PC-9 (cell line): ENCODE results near the gene CHST7. TPM values are rescaled to one million over a fixed set of nuclear protein-coding genes. Genes with fewer than 3 reads are reported as not detected.

Experiments
- BruUV-seq: library from RNA; stranded (reverse); fragments of 400-500 nt; replicated peaks from 2 replicates; lab custom pipeline; 2021; lab: Mats Ljungman, UMichigan
- CTCF ChIA-PET: fragments of 300-600 bp; sonication (Branson Sonifier 250); formaldehyde crosslinking; loops from one replicate; lab custom pipeline; 2022; ENCODE audit warnings: antibody characterized with exemption; lab: Charles Lee
- POLR2A ChIA-PET: fragments of 300-600 bp; sonication (Branson Sonifier 250); formaldehyde crosslinking; loops from one replicate; lab custom pipeline; 2022; ENCODE audit warnings: antibody characterized with exemption; ENCODE audit not compliant: unreplicated experiment; lab: Charles Lee
- DNase-seq, 2 experiments: peaks; one replicate each; pipeline versions ENCODE4 v3.0.0 to v3.0.0-alpha.2; 2015 to 2022; ENCODE audit warnings: mixed read lengths in 1 of 2
- H2AFZ ChIP-seq: fragments of 200-600 bp; sonication (generic); 2 replicates; pipeline ENCODE4 v1.8.1; 2017; ENCODE audit warnings: antibody characterized with exemption
- H3F3A ChIP-seq: fragments of 200-600 bp; sonication (generic); 2 replicates; pipeline ENCODE4 v1.8.1; 2017; ENCODE audit warnings: antibody characterized with exemption, mild to moderate bottlenecking, low read depth; ENCODE audit not compliant: insufficient read depth
- H3K27ac ChIP-seq: fragments of 200-600 bp; sonication (generic); 2 replicates; pipeline ENCODE4 v1.6.1; 2016; ENCODE audit warnings: mixed run types
- H3K27me3 ChIP-seq: fragments of 200-600 bp; sonication (generic); 2 replicates; pipeline ENCODE4 v1.6.1; 2016; ENCODE audit warnings: low read depth, mixed run types; ENCODE audit not compliant: insufficient read depth
- H3K36me3 ChIP-seq: fragments of 200-600 bp; sonication (generic); 2 replicates; pipeline ENCODE4 v1.6.1; 2016; ENCODE audit warnings: low read depth, mixed run types
- H3K4me1 ChIP-seq: fragments of 200-600 bp; sonication (generic); replicated peaks from 2 replicates; pipeline ENCODE4 v1.6.1; 2016; ENCODE audit warnings: mixed run types; ENCODE audit not compliant: insufficient read depth
- H3K4me2 ChIP-seq: fragments of 200-600 bp; sonication (generic); 2 replicates; pipeline ENCODE4 v1.6.1; 2017; ENCODE audit warnings: mixed run types
- H3K4me3 ChIP-seq: fragments of 200-600 bp; sonication (generic); 2 replicates; pipeline ENCODE4 v1.6.1; 2016; ENCODE audit warnings: mixed run types
- H3K79me2 ChIP-seq: fragments of 200-600 bp; sonication (generic); 2 replicates; pipeline ENCODE4 v1.6.1; 2017; ENCODE audit warnings: low read depth, mixed run types
- H3K9me2 ChIP-seq: fragments of 200-600 bp; sonication (generic); 2 replicates; pipeline ENCODE4 v1.8.1; 2017; ENCODE audit warnings: mild to moderate bottlenecking; ENCODE audit not compliant: insufficient read depth
- H3K9me3 ChIP-seq: fragments of 200-600 bp; sonication (generic); 2 replicates; pipeline ENCODE4 v1.8.1; 2016; ENCODE audit warnings: low read depth; ENCODE audit not compliant: insufficient read depth
- H4K20me1 ChIP-seq: fragments of 200-600 bp; sonication (generic); 2 replicates; pipeline ENCODE4 v1.8.1; 2017; ENCODE audit not compliant: insufficient read depth
- EZH2 ChIP-seq: fragments of 200-600 bp; sonication (generic); IDR thresholded peaks from 2 replicates; pipeline ENCODE4 v1.8.0; 2017; ENCODE audit warnings: antibody characterized with exemption, low read depth
- intact Hi-C: fragments of 100-400 bp; cut with micrococcal nuclease; formaldehyde crosslinking; loops from one replicate; pipeline ENCODE4 v1.10.0; 2022; ENCODE audit not compliant: unreplicated experiment
- total RNA-seq: library from RNA; stranded (reverse); gene quantifications from 2 replicates; pipeline ENCODE4 v1.2.3, GENCODE V29; 2021
- TF ChIP-seq, protein P1 (sequence below): fragments of 200-600 bp; sonication (generic); conservative IDR thresholded peaks from 2 replicates; pipeline ENCODE4 v1.6.1; 2017; ENCODE audit warnings: mixed run types, antibody characterized with exemption, mild to moderate bottlenecking, moderate library complexity

CHST7 gene
- total RNA-seq, 1 experiment from 2014 or later: 0.94 TPM

- ChIA-PET CTCF (no interaction called here), POLR2A (no interaction called here)
- DNase-seq: no peak
- Histone ChIP-seq H3K27me3 (no peaks in the 10 kb centered on the region), H3K9me3 (no peaks in the 10 kb centered on the region), H3K9me2 (no peaks in the 10 kb centered on the region), H3K27ac (no peak overlapping the region), H3K79me2 (no peaks in the 10 kb centered on the region), H3K36me3 (no peaks in the 10 kb centered on the region), H2AFZ (no peak overlapping the region), H4K20me1 (no peaks in the 10 kb centered on the region), H3K4me3 (no peak overlapping the region), H3K4me2 (no peak overlapping the region), H3F3A (no peaks in the 10 kb centered on the region), H3K4me1 (no peaks in the 10 kb centered on the region)
- TF ChIP-seq, protein P1, sequence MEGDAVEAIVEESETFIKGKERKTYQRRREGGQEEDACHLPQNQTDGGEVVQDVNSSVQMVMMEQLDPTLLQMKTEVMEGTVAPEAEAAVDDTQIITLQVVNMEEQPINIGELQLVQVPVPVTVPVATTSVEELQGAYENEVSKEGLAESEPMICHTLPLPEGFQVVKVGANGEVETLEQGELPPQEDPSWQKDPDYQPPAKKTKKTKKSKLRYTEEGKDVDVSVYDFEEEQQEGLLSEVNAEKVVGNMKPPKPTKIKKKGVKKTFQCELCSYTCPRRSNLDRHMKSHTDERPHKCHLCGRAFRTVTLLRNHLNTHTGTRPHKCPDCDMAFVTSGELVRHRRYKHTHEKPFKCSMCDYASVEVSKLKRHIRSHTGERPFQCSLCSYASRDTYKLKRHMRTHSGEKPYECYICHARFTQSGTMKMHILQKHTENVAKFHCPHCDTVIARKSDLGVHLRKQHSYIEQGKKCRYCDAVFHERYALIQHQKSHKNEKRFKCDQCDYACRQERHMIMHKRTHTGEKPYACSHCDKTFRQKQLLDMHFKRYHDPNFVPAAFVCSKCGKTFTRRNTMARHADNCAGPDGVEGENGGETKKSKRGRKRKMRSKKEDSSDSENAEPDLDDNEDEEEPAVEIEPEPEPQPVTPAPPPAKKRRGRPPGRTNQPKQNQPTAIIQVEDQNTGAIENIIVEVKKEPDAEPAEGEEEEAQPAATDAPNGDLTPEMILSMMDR: no peak
- no peak for TF ChIP-seq EZH2
- BruUV-seq: no TSS peak
- intact Hi-C loops: no loop called here
These were observed 21.5 kb downstream of the CHST7 start for GRCh38 chrX:46595084-46595483.

DNA sequence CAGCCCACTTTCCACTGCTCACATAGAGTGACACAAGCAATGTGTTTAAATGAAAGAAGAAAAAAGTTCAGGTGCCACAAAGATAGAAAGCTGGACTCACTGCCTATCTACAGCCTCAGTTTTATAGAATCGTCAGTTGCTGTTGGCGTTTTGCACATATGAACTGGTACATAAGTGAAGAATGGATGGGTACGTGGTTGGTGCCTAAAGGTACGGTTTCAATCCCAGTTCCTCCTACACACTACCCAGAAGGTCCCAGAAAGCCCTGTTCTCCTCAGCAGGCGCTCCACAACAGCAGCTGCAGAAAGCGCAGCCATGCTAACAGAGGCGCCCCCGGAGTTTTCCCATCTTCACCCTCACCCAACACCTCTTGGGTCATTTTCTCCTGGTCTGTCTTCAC, 23.6 kb downstream of the CHST7 start:
- Histone ChIP-seq H3K4me1 (no peaks in the 10 kb centered on the region), H3K4me3 (no peak overlapping the region), H3K4me2 (no peak overlapping the region), H2AFZ (no peak overlapping the region), H3K9me2 (no peaks in the 10 kb centered on the region), H4K20me1 (no peaks in the 10 kb centered on the region), H3F3A (no peaks in the 10 kb centered on the region), H3K9me3 (no peaks in the 10 kb centered on the region), H3K79me2 (no peaks in the 10 kb centered on the region), H3K36me3 (no peaks in the 10 kb centered on the region), H3K27me3 (no peaks in the 10 kb centered on the region), H3K27ac (no peak overlapping the region)
- CTCF ChIA-PET: no interaction called here
- intact Hi-C loops: no loop called here
- POLR2A ChIA-PET: no interaction called here
- no TSS peak for BruUV-seq
- no peak for TF ChIP-seq EZH2
- TF ChIP-seq, protein P1: no peak
- DNase-seq: no peak

DNA sequence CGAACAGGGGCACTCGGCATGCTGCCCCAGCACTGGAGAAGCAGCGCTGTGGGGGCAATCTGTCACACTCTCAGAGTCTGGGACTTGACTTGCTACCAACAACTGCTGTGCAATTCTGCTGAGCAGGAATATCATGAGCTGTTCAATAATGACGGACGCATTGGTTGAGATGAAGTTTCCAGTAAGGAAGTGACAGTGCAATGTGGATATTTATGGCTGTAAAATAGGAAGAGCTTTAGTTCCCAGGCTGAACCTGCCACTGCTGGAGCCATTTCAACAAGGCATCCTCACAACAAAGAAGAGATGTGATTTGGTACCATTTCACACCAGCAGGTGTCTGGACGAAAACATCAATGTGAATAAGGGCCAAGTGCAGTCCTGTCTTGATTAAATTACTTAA, 24.2 kb downstream of the CHST7 start:
- Histone ChIP-seq H3K4me1 (no peaks in the 10 kb centered on the region), H4K20me1 (no peaks in the 10 kb centered on the region), H3F3A (no peaks in the 10 kb centered on the region), H3K27ac (no peak overlapping the region), H3K4me3 (no peak overlapping the region), H3K4me2 (no peak overlapping the region), H3K79me2 (no peaks in the 10 kb centered on the region), H3K27me3 (no peaks in the 10 kb centered on the region), H3K9me3 (no peaks in the 10 kb centered on the region), H3K9me2 (no peaks in the 10 kb centered on the region), H3K36me3 (no peaks in the 10 kb centered on the region), H2AFZ (no peak overlapping the region)
- ChIA-PET CTCF (no interaction called here), POLR2A (no interaction called here)
- DNase-seq: no peak
- intact Hi-C loops: no loop called here
- BruUV-seq: no TSS peak
- no peak for TF ChIP-seq EZH2
- TF ChIP-seq, protein P1: no peak
